HepG2 (cell line): Measurements from ENCODE around the gene KHNYN. TPM values are rescaled to one million over a fixed set of nuclear protein-coding genes. Genes with fewer than 3 reads are reported as not detected.

Experiments used
- ADNP ChIP-seq: sonication (generic); formaldehyde crosslinking; IDR thresholded peaks from 2 replicates; pipeline ENCODE4 v1.4.0; 2020; ENCODE audit warnings: missing genetic modification reagents
- GATAD2A ChIP-seq: IDR thresholded peaks from 2 replicates; pipeline ENCODE4 v1.6.1; 2016
- HCFC1 ChIP-seq: fragments of 150-350 bp; IDR thresholded peaks from 2 replicates; pipeline ENCODE4 v1.6.1; 2014; ENCODE audit warnings: low read depth, low read length
- MEF2D ChIP-seq: sonication (generic); formaldehyde crosslinking; IDR thresholded peaks from 2 replicates; pipeline ENCODE4 v1.5.1; 2020; ENCODE audit warnings: mild to moderate bottlenecking, missing genetic modification reagents
- MTA1 ChIP-seq: sonication (generic); formaldehyde crosslinking; IDR thresholded peaks from 2 replicates; pipeline ENCODE4 v1.4.0; 2020; ENCODE audit warnings: missing genetic modification reagents, mild to moderate bottlenecking, borderline replicate concordance
- MYC ChIP-seq: sonication (generic); formaldehyde crosslinking; IDR thresholded peaks from 2 replicates; pipeline ENCODE4 v1.9.0; 2021; ENCODE audit warnings: missing genetic modification reagents, borderline replicate concordance
- NR2F6 ChIP-seq, 2 experiments: IDR thresholded peaks; 2 replicates each; pipeline ENCODE4 v1.6.1; 2016; ENCODE audit warnings: antibody characterized with exemption in 1 of 2, mild to moderate bottlenecking in 1 of 2
- POLR2AphosphoS2 ChIP-seq: IDR thresholded peaks from 2 replicates; pipeline ENCODE4 v1.6.1; 2011; ENCODE audit warnings: low read depth, low read length, improper control_type of control experiment
- POLR2AphosphoS5 ChIP-seq: IDR thresholded peaks from 2 replicates; pipeline ENCODE4 v1.6.1; 2012; ENCODE audit warnings: low read depth, low read length
- SPEN ChIP-seq: sonication (generic); formaldehyde crosslinking; IDR thresholded peaks from 2 replicates; pipeline ENCODE4 v1.5.1; 2020; ENCODE audit warnings: low read depth, mild to moderate bottlenecking, missing genetic modification reagents
- WIZ ChIP-seq: sonication (generic); formaldehyde crosslinking; IDR thresholded peaks from 2 replicates; pipeline ENCODE4 v1.5.1; 2020; ENCODE audit warnings: mild to moderate bottlenecking, missing genetic modification reagents
- ZNF253 ChIP-seq: sonication (generic); formaldehyde crosslinking; IDR thresholded peaks from 2 replicates; pipeline ENCODE4 v1.8.0; 2022; ENCODE audit warnings: mild to moderate bottlenecking, missing genetic modification reagents, borderline replicate concordance
- ZNF432 ChIP-seq: sonication (generic); formaldehyde crosslinking; IDR thresholded peaks from 2 replicates; pipeline ENCODE4 v1.5.0; 2020; ENCODE audit warnings: missing genetic modification reagents, mild to moderate bottlenecking, borderline replicate concordance
- ZNF44 ChIP-seq: sonication (generic); formaldehyde crosslinking; IDR thresholded peaks from 2 replicates; pipeline ENCODE4 v1.5.1; 2020; ENCODE audit warnings: mild to moderate bottlenecking, missing genetic modification reagents
- ZNF713 ChIP-seq: sonication (generic); formaldehyde crosslinking; IDR thresholded peaks from 2 replicates; pipeline ENCODE4 v1.4.0; 2020; ENCODE audit warnings: mild to moderate bottlenecking, missing genetic modification reagents
- polyA plus RNA-seq, 8 experiments: library from polyadenylated mRNA; depleted of rRNA in 3 of 8; stranded (reverse) in 7 of 8; unstranded in 1 of 8; fragments of >200 nt; fragmentation: Illumina TruSeq in 4 of 8; extraction: Trizol in 4 of 8; gene quantifications; 2 replicates each; pipeline versions ENCODE4 v1.2.1 to v1.2.3, GENCODE V29; 2011 to 2016; ENCODE audit warnings: low read depth in 4 of 8, missing spikeins in 1 of 8, mixed read lengths in 1 of 8; ENCODE audit not compliant: insufficient read depth in 1 of 8
- total RNA-seq, 5 experiments: library from RNA; depleted of rRNA; stranded (reverse); fragments of >200 nt; fragmentation: Illumina TruSeq; extraction: Trizol; gene quantifications; 2 replicates each; pipeline ENCODE4 v1.2.3, GENCODE V29; 2016; ENCODE audit warnings: low read depth in 1 of 5
- TF ChIP-seq, protein P1 (sequence below): sonication (generic); formaldehyde crosslinking; IDR thresholded peaks from 2 replicates; pipeline ENCODE4 v1.5.0; 2020; ENCODE audit warnings: mild to moderate bottlenecking, missing genetic modification reagents, borderline replicate concordance
- TF ChIP-seq, protein P2 (sequence below): sonication (generic); formaldehyde crosslinking; IDR thresholded peaks from 2 replicates; pipeline ENCODE4 v1.4.0; 2020; ENCODE audit warnings: missing genetic modification reagents, borderline replicate concordance
- TF ChIP-seq, protein P3 (sequence below): sonication (generic); formaldehyde crosslinking; IDR thresholded peaks from 2 replicates; pipeline ENCODE4 v1.4.0; 2020; ENCODE audit warnings: mild to moderate bottlenecking, missing genetic modification reagents

The KHNYN gene
- total and polyA plus RNA-seq, 2 of the 13 experiments (the other 11 are each of a cell fraction or from before 2014, with no cell fraction given): 52.8 to 75.7 TPM

DNA sequence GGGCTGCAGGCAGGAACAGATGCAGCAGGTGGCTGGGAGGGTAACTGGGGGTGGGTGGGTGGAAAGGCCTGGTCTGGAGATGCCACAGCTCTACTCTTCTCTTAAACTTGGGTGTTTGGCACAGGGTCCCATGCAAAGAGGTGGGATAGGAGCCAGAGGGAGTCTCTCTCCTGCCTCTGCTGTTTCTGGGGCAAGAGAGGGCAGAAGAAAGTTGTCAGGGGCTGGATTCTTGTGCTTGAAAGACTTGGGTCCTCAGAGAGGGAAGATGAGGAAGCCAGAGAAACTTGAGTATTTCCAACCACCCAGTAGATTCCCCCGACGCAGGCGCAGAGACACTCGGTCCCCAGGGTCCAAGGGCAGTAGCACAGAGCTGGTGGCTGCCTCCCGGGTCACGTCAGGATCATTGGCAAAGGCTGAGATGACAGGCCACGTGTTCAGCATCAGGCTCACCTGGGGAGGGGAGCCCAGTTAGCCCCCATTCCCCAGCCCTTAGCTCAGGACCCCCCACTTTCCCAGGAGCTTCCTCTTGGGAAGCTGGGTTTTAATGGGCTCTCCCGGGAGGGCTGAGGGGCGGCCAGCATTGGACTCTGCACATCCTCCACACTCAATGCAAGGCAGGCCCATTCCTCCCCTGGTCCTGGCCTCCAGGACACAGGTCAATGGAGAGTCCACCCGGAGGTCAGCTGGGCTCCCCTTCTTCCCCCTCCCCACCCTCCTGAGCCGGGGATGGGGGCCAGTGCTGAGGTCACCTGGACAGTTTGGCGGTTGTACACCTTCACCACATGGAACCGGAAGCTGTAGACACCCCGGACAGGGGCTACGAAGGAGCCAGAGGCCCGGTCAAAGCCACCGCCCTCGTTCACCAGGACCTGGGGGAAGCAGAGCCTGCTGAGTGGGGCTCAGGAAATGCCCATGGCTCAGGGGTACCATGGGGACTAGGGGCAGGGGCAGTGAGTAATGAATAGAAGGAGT, 1.9 kb upstream of the KHNYN start (continued):
- TF ChIP-seq, protein P1, sequence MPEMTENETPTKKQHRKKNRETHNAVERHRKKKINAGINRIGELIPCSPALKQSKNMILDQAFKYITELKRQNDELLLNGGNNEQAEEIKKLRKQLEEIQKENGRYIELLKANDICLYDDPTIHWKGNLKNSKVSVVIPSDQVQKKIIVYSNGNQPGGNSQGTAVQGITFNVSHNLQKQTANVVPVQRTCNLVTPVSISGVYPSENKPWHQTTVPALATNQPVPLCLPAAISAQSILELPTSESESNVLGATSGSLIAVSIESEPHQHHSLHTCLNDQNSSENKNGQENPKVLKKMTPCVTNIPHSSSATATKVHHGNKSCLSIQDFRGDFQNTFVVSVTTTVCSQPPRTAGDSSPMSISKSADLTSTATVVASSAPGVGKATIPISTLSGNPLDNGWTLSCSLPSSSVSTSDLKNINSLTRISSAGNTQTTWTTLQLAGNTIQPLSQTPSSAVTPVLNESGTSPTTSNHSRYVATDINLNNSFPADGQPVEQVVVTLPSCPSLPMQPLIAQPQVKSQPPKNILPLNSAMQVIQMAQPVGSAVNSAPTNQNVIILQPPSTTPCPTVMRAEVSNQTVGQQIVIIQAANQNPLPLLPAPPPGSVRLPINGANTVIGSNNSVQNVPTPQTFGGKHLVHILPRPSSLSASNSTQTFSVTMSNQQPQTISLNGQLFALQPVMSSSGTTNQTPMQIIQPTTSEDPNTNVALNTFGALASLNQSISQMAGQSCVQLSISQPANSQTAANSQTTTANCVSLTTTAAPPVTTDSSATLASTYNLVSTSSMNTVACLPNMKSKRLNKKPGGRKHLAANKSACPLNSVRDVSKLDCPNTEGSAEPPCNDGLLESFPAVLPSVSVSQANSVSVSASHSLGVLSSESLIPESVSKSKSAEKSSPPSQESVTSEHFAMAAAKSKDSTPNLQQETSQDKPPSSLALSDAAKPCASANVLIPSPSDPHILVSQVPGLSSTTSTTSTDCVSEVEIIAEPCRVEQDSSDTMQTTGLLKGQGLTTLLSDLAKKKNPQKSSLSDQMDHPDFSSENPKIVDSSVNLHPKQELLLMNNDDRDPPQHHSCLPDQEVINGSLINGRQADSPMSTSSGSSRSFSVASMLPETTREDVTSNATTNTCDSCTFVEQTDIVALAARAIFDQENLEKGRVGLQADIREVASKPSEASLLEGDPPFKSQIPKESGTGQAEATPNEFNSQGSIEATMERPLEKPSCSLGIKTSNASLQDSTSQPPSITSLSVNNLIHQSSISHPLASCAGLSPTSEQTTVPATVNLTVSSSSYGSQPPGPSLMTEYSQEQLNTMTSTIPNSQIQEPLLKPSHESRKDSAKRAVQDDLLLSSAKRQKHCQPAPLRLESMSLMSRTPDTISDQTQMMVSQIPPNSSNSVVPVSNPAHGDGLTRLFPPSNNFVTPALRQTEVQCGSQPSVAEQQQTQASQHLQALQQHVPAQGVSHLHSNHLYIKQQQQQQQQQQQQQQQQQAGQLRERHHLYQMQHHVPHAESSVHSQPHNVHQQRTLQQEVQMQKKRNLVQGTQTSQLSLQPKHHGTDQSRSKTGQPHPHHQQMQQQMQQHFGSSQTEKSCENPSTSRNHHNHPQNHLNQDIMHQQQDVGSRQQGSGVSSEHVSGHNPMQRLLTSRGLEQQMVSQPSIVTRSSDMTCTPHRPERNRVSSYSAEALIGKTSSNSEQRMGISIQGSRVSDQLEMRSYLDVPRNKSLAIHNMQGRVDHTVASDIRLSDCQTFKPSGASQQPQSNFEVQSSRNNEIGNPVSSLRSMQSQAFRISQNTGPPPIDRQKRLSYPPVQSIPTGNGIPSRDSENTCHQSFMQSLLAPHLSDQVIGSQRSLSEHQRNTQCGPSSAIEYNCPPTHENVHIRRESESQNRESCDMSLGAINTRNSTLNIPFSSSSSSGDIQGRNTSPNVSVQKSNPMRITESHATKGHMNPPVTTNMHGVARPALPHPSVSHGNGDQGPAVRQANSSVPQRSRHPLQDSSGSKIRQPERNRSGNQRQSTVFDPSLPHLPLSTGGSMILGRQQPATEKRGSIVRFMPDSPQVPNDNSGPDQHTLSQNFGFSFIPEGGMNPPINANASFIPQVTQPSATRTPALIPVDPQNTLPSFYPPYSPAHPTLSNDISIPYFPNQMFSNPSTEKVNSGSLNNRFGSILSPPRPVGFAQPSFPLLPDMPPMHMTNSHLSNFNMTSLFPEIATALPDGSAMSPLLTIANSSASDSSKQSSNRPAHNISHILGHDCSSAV (CRISPR knock-in tag): peak; percentile 62; the same call in 1 of the 2 replicates
- TF ChIP-seq, protein P2, sequence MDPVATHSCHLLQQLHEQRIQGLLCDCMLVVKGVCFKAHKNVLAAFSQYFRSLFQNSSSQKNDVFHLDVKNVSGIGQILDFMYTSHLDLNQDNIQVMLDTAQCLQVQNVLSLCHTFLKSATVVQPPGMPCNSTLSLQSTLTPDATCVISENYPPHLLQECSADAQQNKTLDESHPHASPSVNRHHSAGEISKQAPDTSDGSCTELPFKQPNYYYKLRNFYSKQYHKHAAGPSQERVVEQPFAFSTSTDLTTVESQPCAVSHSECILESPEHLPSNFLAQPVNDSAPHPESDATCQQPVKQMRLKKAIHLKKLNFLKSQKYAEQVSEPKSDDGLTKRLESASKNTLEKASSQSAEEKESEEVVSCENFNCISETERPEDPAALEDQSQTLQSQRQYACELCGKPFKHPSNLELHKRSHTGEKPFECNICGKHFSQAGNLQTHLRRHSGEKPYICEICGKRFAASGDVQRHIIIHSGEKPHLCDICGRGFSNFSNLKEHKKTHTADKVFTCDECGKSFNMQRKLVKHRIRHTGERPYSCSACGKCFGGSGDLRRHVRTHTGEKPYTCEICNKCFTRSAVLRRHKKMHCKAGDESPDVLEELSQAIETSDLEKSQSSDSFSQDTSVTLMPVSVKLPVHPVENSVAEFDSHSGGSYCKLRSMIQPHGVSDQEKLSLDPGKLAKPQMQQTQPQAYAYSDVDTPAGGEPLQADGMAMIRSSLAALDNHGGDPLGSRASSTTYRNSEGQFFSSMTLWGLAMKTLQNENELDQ: no peak
- no peak; the same call in 1 of the 2 replicates for TF ChIP-seq MTA1 (CRISPR knock-in tag)
- TF ChIP-seq HCFC1: no peak
- no peak for TF ChIP-seq POLR2AphosphoS2
- TF ChIP-seq POLR2AphosphoS5: peak; percentile 71
- TF ChIP-seq GATAD2A (CRISPR knock-in tag): peak; percentile 19; the same call in 1 of the 2 replicates
- TF ChIP-seq ADNP (CRISPR knock-in tag): no peak
- TF ChIP-seq ZNF253 (CRISPR knock-in tag): no peak
- peak; percentile 92 for TF ChIP-seq MYC (CRISPR knock-in tag)
- TF ChIP-seq WIZ (CRISPR knock-in tag): 0 out of 2 replicates have a peak, but pooled peaks have one; percentile 83
- TF ChIP-seq NR2F6 (IDR thresholded peaks at IDR 0.05): no peak
- peak; percentile 32 for TF ChIP-seq NR2F6 (CRISPR knock-in tag; IDR thresholded peaks at IDR 0.05)
- 0 out of 2 replicates have a peak, but pooled peaks have one; percentile 49 for TF ChIP-seq ZNF713 (CRISPR knock-in tag)
- TF ChIP-seq, protein P3, sequence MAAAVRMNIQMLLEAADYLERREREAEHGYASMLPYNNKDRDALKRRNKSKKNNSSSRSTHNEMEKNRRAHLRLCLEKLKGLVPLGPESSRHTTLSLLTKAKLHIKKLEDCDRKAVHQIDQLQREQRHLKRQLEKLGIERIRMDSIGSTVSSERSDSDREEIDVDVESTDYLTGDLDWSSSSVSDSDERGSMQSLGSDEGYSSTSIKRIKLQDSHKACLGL (CRISPR knock-in tag): peak; percentile 19; the same call in 1 of the 2 replicates
- TF ChIP-seq ZNF44: peak; percentile 71; the same call in 1 of the 2 replicates
- TF ChIP-seq ZNF432: no peak
- TF ChIP-seq SPEN: peak; percentile 72; the same call in 1 of the 2 replicates
- TF ChIP-seq MEF2D: peak; percentile 78; the same call in 1 of the 2 replicates
